Activated T-helper 2 cell treated with anti-CD3 and anti-CD28 coated beads, Interferon-gamma antibody, Interleukin-2, Interleukin-4, amounts not matched to agents 10 μg/mL and 5 μg/mL and 100 μg/mL, durations not matched to agents 14 hours and 24 hours and 36 hours (primary cell): ENCODE results near the gene GTF3A. TPM values are rescaled to one million over a fixed set of nuclear protein-coding genes. Genes with fewer than 3 reads are reported as not detected.

ENCODE experiments used
- DNase-seq: peaks from one replicate; pipeline ENCODE4 v3.0.0; 2021; ENCODE audit warnings: low spot score
- H3K27ac Mint-ChIP-seq: one replicate; pipeline ENCODE4 v1.8.0; 2021; ENCODE audit warnings: mixed read lengths
- H3K27me3 Mint-ChIP-seq: one replicate; pipeline ENCODE4 v1.8.0; 2021; ENCODE audit warnings: low read depth, mixed read lengths
- H3K36me3 Mint-ChIP-seq: one replicate; pipeline ENCODE4 v1.8.0; 2021; ENCODE audit warnings: low read depth, mixed read lengths
- H3K4me1 Mint-ChIP-seq: one replicate; pipeline ENCODE4 v1.8.0; 2021; ENCODE audit warnings: low read depth, mixed read lengths
- H3K4me3 Mint-ChIP-seq: one replicate; pipeline ENCODE4 v1.8.0; 2021; ENCODE audit warnings: low read depth, mild to moderate bottlenecking, moderate library complexity, mixed read lengths
- H3K9me3 Mint-ChIP-seq: one replicate; pipeline ENCODE4 v1.8.0; 2021; ENCODE audit warnings: mixed read lengths
- intact Hi-C: fragments of 100-400 bp; cut with micrococcal nuclease; formaldehyde crosslinking; loops from one replicate; pipeline ENCODE4 v1.15.1; 2023
- total RNA-seq: library from RNA; stranded (reverse); gene quantifications from 2 replicates; pipeline ENCODE4 v1.2.3, GENCODE V29; 2022

Gene GTF3A
- total RNA-seq, 1 donor from 2014 or later: 253 TPM

DNA sequence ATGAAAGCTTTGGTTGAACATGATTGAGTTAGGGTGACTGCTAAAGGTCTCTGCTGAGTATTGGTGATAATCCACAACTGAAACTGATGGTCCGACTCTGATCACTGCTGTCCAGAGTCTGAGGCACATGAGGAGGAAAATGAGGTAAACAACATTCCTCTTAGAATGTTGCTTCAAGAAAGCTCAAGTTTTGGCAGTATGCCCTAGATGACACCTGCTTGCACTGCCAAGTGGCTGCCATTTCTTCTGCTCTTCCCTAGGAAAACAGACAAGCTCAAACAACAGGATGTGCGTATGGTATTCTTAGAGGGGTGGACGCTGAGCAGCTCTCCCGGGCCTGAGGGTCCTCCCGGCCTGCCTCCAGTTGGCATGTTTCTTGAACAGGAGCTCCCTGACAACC is 41.2 kb downstream of the GTF3A start:
- Mint-ChIP-seq H3K27me3 (peaks cover 5% of the 10 kb centered on the region), H3K27ac (no peak overlapping the region), H3K4me3 (no peak overlapping the region), H3K4me1 (peaks cover 3% of the 10 kb centered on the region), H3K36me3 (no peaks in the 10 kb centered on the region), H3K9me3 (no peaks in the 10 kb centered on the region)
- no peak for DNase-seq
- intact Hi-C loops: no loop called here

- H3K4me1 Mint-ChIP-seq: peaks cover 3% of the 10 kb centered on the region
- no peaks in the 10 kb centered on the region for H3K36me3 Mint-ChIP-seq
- intact Hi-C loops: no loop called here
- H3K4me3 Mint-ChIP-seq: no peak overlapping the region
- H3K9me3 Mint-ChIP-seq: no peaks in the 10 kb centered on the region
- no peak overlapping the region for H3K27ac Mint-ChIP-seq
- H3K27me3 Mint-ChIP-seq: peaks cover 5% of the 10 kb centered on the region
- DNase-seq: no peak
These were observed 42.1 kb downstream of the GTF3A start for GRCh38 chr13:27466513-27466912.

DNA sequence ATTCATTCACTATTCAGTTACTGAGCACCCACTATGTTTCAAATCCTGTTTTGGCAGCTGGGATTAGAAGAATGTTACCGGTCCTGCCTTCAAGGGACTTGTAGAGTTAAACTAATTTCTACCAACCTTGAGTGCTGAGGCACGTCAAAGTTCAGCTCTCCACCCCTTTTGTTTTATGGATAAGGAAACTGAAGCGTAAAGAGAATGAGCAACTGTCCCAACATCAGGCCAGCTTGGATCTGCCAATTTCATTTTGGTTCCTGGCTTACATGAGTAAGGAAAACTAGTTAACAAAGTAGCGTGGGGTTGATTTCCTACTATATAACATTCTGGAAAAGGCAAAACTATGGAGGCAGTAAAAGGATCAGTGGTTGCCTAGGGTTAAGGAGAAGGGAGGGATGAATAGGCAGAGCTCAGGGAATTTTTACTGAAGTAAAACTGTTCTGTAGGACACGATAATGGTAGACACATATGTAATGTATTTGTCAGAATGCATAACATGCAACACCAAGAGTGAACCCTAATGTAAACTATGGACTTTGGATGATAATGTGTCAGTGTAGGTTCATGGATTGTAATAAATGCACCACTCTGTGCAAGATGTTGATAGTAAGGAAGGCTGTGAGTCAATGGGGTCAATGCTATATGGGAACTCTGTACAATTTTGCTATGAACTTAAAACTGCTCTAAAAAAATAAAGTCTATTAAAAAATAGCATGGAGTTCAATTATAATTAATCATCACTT is 45.8 kb downstream of the GTF3A start:
- intact Hi-C loops: no loop called here
- Mint-ChIP-seq H3K27ac (no peak overlapping the region), H3K36me3 (no peaks in the 10 kb centered on the region), H3K4me1 (peaks cover 5% of the 10 kb centered on the region), H3K4me3 (no peak overlapping the region), H3K27me3 (peaks cover 5% of the 10 kb centered on the region), H3K9me3 (no peaks in the 10 kb centered on the region)
- DNase-seq: no peak

GRCh38 chr13:27472441-27472840 is 48.0 kb downstream of the GTF3A start:
- Mint-ChIP-seq H3K27ac (no peak overlapping the region), H3K36me3 (no peaks in the 10 kb centered on the region), H3K9me3 (no peaks in the 10 kb centered on the region), H3K4me3 (no peak overlapping the region), H3K27me3 (peaks cover 5% of the 10 kb centered on the region), H3K4me1 (peaks cover 8% of the 10 kb centered on the region)
- intact Hi-C loops: no loop called here
- DNase-seq: no peak

GRCh38 chr13:27472941-27473340 is 48.5 kb downstream of the GTF3A start:
- DNase-seq: no peak
- no peak overlapping the region for H3K27ac Mint-ChIP-seq
- H3K36me3 Mint-ChIP-seq: no peaks in the 10 kb centered on the region
- intact Hi-C loops: no loop called here
- H3K27me3 Mint-ChIP-seq: peaks cover 5% of the 10 kb centered on the region
- H3K9me3 Mint-ChIP-seq: no peaks in the 10 kb centered on the region
- no peak overlapping the region for H3K4me3 Mint-ChIP-seq
- H3K4me1 Mint-ChIP-seq: peaks cover 12% of the 10 kb centered on the region

- no peak overlapping the region for H3K4me3 Mint-ChIP-seq
- no peaks in the 10 kb centered on the region for H3K36me3 Mint-ChIP-seq
- H3K9me3 Mint-ChIP-seq: no peaks in the 10 kb centered on the region
- H3K27ac Mint-ChIP-seq: no peak overlapping the region
- intact Hi-C loops: no loop called here
- no peak for DNase-seq
- peaks cover 5% of the 10 kb centered on the region for H3K27me3 Mint-ChIP-seq
- peaks cover 17% of the 10 kb centered on the region for H3K4me1 Mint-ChIP-seq
These were observed 50.4 kb downstream of the GTF3A start for GRCh38 chr13:27474751-27475268.

DNA sequence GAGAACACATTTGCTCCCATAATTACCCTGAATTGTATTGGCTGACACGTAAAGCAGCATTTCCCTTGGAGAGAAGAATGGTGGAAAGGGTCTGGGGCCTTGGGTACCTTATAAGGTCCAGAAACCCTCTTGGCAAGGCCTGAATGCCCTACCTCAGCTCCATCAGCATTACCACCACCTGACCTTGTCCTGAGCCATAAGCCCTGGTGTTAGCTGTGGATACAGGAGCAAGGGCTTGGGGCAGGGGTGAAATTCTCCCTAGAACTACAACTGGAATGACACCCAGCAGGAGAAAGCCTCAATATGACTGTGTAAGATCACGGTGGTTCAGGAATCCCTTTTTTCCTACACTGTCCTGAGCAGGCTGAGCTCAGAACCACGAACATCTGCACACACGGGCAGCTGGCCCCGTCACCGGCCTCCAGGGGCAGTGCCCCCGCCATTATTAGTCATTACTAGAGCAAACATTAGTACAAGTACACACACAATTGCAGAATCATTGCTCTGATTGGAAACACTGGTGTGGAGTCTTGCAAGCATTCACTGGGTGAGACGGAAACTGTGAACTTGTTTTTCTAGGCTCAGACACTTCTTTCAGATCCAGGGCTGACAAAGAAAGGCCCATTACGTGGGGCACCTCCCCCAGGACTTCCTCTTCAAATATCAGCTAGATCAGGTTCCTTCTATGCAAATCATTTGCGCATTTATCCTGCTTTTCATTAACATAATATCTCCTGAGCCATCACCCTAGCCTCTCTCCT is 52.7 kb downstream of the GTF3A start:
- H3K27me3 Mint-ChIP-seq: no peaks in the 10 kb centered on the region
- H3K4me3 Mint-ChIP-seq: no peak overlapping the region
- DNase-seq: no peak
- peaks cover 17% of the 10 kb centered on the region for H3K4me1 Mint-ChIP-seq
- H3K36me3 Mint-ChIP-seq: no peaks in the 10 kb centered on the region
- H3K9me3 Mint-ChIP-seq: no peaks in the 10 kb centered on the region
- intact Hi-C loops: no loop called here
- peak overlapping the region; percentile 51 for H3K27ac Mint-ChIP-seq

GRCh38 chr13:27481766-27482165 is 57.3 kb downstream of the GTF3A start:
- Mint-ChIP-seq H3K4me1 (peaks cover 21% of the 10 kb centered on the region), H3K36me3 (no peaks in the 10 kb centered on the region), H3K9me3 (peaks cover 5% of the 10 kb centered on the region), H3K27me3 (no peaks in the 10 kb centered on the region), H3K4me3 (no peak overlapping the region), H3K27ac (no peak overlapping the region)
- DNase-seq: peak; percentile 26
- intact Hi-C loops: no loop called here

DNA sequence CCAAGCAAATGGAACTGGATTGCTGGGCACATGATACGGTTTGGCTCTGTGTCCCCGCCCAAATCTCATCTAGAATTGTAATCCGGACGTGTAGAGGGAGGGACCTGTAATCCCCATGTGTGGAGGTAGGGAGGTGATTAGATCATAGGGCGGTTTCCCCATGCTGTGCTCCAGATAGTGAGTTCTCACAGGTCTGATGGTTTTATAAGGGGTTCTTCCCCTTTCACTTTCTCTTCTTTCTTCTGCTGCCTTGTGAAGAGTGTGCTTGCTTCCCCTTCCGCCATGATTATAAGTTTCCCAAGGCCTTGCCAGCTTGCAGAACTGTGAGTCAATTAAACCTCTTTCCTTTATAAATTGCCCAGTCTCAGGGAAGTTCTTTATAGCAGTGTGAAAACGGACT is 58.6 kb downstream of the GTF3A start:
- Mint-ChIP-seq H3K4me1 (peaks cover 11% of the 10 kb centered on the region), H3K9me3 (peaks cover 5% of the 10 kb centered on the region), H3K4me3 (no peak overlapping the region), H3K27ac (no peak overlapping the region), H3K27me3 (no peaks in the 10 kb centered on the region), H3K36me3 (no peaks in the 10 kb centered on the region)
- DNase-seq: no peak
- intact Hi-C loops: no loop called here

DNA sequence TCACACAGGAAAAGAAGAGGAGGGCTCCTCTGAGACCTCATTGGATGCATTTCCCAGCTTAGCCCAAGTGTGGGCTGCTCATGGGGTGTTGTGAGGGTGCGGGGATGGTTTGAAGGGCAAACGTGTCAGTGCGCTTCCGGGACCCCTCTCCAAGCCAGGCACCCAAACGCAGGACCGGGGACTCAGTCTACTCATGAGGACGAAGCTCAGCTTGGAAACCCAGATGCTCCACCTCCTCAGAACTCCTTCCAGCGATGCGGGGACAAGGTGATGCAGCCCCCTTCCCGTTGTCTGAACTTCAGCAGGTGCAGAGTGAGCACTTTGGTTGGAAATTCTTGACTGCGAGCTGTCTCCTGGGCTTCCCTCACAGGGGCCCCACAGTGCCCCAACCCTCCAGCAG is 59.0 kb downstream of the GTF3A start:
- intact Hi-C loops: no loop called here

More for the DNA sequence above, 59.0 kb downstream of the GTF3A start:
- Mint-ChIP-seq H3K4me3 (no peak overlapping the region), H3K27me3 (no peaks in the 10 kb centered on the region), H3K4me1 (peaks cover 8% of the 10 kb centered on the region), H3K9me3 (peaks cover 5% of the 10 kb centered on the region), H3K27ac (no peak overlapping the region), H3K36me3 (no peaks in the 10 kb centered on the region)
- no peak for DNase-seq

Other genes with a start within 250 kb of the GTF3A start
- gene RPL21, start 173.1 kb upstream of the GTF3A start, total RNA-seq: 1,112 and 1,127 TPM in 2 replicates
- 1.3 and 1.7 TPM in 2 replicates for gene RASL11A, start 153.8 kb upstream of the GTF3A start, total RNA-seq
- 25.0 and 32.0 TPM in 2 replicates for gene MTIF3, start 25.9 kb downstream of the GTF3A start, total RNA-seq
- gene LNX2, start 195.9 kb downstream of the GTF3A start, total RNA-seq: 5.2 and 5.4 TPM in 2 replicates
- gene POLR1D, start 197.3 kb downstream of the GTF3A start, total RNA-seq: 124 and 127 TPM in 2 replicates